HCT116 (cell line): ENCODE results near the gene KCNK3. TPM values are rescaled to one million over a fixed set of nuclear protein-coding genes. Genes with fewer than 3 reads are reported as not detected.
A peak's percentile ranks its signal among the peaks of the same experiment; 100 is the strongest.

Experiments
- ATAC-seq: fragments of 200-7000 bp; cut with Tn5 transposase; 2 replicates; pipeline ENCODE4 v1.9.1; 2020; ENCODE audit warnings: mild to moderate bottlenecking, moderate library complexity
- BruUV-seq: library from RNA; stranded (reverse); fragments of 400-500 nt; replicated peaks from 2 replicates; lab custom pipeline; 2021; lab: Mats Ljungman, UMichigan
- CTCF ChIA-PET: fragments of 300-600 bp; sonication (Branson Sonifier 250); formaldehyde crosslinking; loops from one replicate; lab custom pipeline; 2021; ENCODE audit warnings: antibody characterized with exemption; lab: Charles Lee
- POLR2A ChIA-PET: fragments of 300-600, 350-600 bp; sonication (Branson Sonifier 250); formaldehyde crosslinking; loops from one replicate; lab custom pipeline; 2021; ENCODE audit warnings: antibody characterized with exemption; lab: Charles Lee
- RAD21 ChIA-PET, 2 experiments: fragments of 300-600 bp; sonication (Branson Sonifier 250); formaldehyde crosslinking; loops; one replicate each; lab custom pipeline; 2023; ENCODE audit warnings: low total read pairs in 2 of 2; ENCODE audit not compliant: uncharacterized antibody in 2 of 2, unreplicated experiment in 2 of 2, low non-redundant PET in 1 of 2; lab: Charles Lee
- DNase-seq: peaks from one replicate; pipeline ENCODE4 v3.0.0-alpha.2; 2010; ENCODE audit warnings: low read depth, low spot score
- H2AFZ ChIP-seq: fragments of 200-600 bp; shearing (Covaris generic), sonication (generic); 2 replicates; pipeline ENCODE4 v1.6.1; 2017; ENCODE audit warnings: low read depth, mixed run types, mixed read lengths, antibody characterized with exemption, low read length; ENCODE audit not compliant: poor library complexity, severe bottlenecking
- H3K27ac ChIP-seq: 2 replicates; pipeline ENCODE4 v1.5.1; 2012; ENCODE audit warnings: low read depth, low read length
- H3K27me3 ChIP-seq: fragments of 200-600 bp; sonication (generic); 2 replicates; pipeline ENCODE4 v1.6.1; 2016; ENCODE audit warnings: mixed run types, low read length, mixed read lengths; ENCODE audit not compliant: insufficient read depth
- H3K36me3 ChIP-seq, 2 experiments: fragments of 200-500 bp in 1 of 2; fragments of 200-600 bp in 1 of 2; sonication (Bioruptor generic) in 1 of 2; sonication (generic) in 1 of 2; 2 replicates each; pipeline versions ENCODE4 v1.5.1 to v1.6.1; 2014 to 2016; ENCODE audit warnings: low read length in 2 of 2, inconsistent platforms in 1 of 2, mixed read lengths in 1 of 2, mixed run types in 1 of 2; ENCODE audit not compliant: insufficient read depth in 2 of 2, control insufficient read depth in 1 of 2
- H3K4me1 ChIP-seq, 2 experiments: fragments of 200-600 bp in 1 of 2; sonication (generic) in 1 of 2; 2 replicates each; pipeline versions ENCODE4 v1.5.1 to v1.6.1; 2012 to 2017; ENCODE audit warnings: low read length in 2 of 2, inconsistent platforms in 1 of 2, mild to moderate bottlenecking in 1 of 2, mixed read lengths in 1 of 2, mixed run types in 1 of 2, moderate library complexity in 1 of 2; ENCODE audit not compliant: insufficient read depth in 2 of 2, control insufficient read depth in 1 of 2
- H3K4me2 ChIP-seq: fragments of 200-600 bp; sonication (generic); 2 replicates; pipeline ENCODE4 v1.6.1; 2017; ENCODE audit warnings: mixed run types, low read length, mixed read lengths
- H3K4me3 ChIP-seq, 2 experiments: fragments of 200-600 bp in 1 of 2; sonication (generic) in 1 of 2; replicated peaks in 1 of 2; 2 replicates each; pipeline ENCODE4 v1.5.1; 2011 to 2016; ENCODE audit warnings: low read length in 2 of 2, control low read depth in 1 of 2, low read depth in 1 of 2, mild to moderate bottlenecking in 1 of 2, mixed read lengths in 1 of 2, mixed run types in 1 of 2
- H3K79me2 ChIP-seq: fragments of 200-600 bp; sonication (generic); 2 replicates; pipeline ENCODE4 v1.6.1; 2017; ENCODE audit warnings: mild to moderate bottlenecking, mixed run types, low read length, moderate library complexity, mixed read lengths; ENCODE audit not compliant: insufficient read depth
- H3K9ac ChIP-seq: fragments of 200-600 bp; sonication (generic); 2 replicates; pipeline ENCODE4 v1.6.1; 2016; ENCODE audit warnings: low read length, mixed read lengths
- H3K9me2 ChIP-seq: fragments of 200-600 bp; sonication (generic), shearing (Covaris generic); 2 replicates; pipeline ENCODE4 v1.6.1; 2017; ENCODE audit warnings: mixed run types, mild to moderate bottlenecking, moderate library complexity; ENCODE audit not compliant: insufficient read depth
- H3K9me3 ChIP-seq, 2 experiments: fragments of 200-500 bp in 1 of 2; fragments of 200-600 bp in 1 of 2; sonication (Bioruptor generic) in 1 of 2; sonication (generic) in 1 of 2; 2 replicates each; pipeline ENCODE4 v1.6.1; 2014 to 2017; ENCODE audit warnings: low read length in 2 of 2, mixed read lengths in 2 of 2, inconsistent platforms in 1 of 2, low read depth in 1 of 2, mild to moderate bottlenecking in 1 of 2, mixed run types in 1 of 2, moderate library complexity in 1 of 2; ENCODE audit not compliant: control insufficient read depth in 1 of 2, insufficient read depth in 1 of 2
- H4K20me1 ChIP-seq: fragments of 200-600 bp; sonication (generic), shearing (Covaris generic); 2 replicates; pipeline ENCODE4 v1.6.1; 2017; ENCODE audit warnings: mixed run types, mild to moderate bottlenecking, moderate library complexity; ENCODE audit not compliant: insufficient read depth
- MAX ChIP-seq: IDR thresholded peaks from 2 replicates; pipeline ENCODE4 v1.6.1; 2012
- RAD21 ChIP-seq: IDR thresholded peaks from 2 replicates; pipeline ENCODE4 v1.6.1; 2012; ENCODE audit warnings: low read depth, mild to moderate bottlenecking
- SRF ChIP-seq: IDR thresholded peaks from 2 replicates; pipeline ENCODE4 v1.6.1; 2012; ENCODE audit warnings: low read depth
- TCF7L2 ChIP-seq: IDR thresholded peaks from 2 replicates; pipeline ENCODE4 v1.7.0; 2011; ENCODE audit warnings: borderline replicate concordance, inconsistent platforms; ENCODE audit not compliant: insufficient read depth, insufficient read length; ENCODE audit errors: extremely low read depth
- ZFX ChIP-seq: fragments of 450-650 bp; IDR thresholded peaks from 2 replicates; pipeline ENCODE4 v1.6.1; 2017
- intact Hi-C: fragments of 100-400 bp; cut with micrococcal nuclease; formaldehyde crosslinking; loops from 2 replicates; pipeline ENCODE4 v1.10.0; 2022
- total RNA-seq: library from RNA; stranded (reverse); gene quantifications from one replicate; pipeline ENCODE4 v1.2.1, GENCODE V29; 2021; ENCODE audit not compliant: unreplicated experiment
- TF ChIP-seq, protein P1 (sequence below): IDR thresholded peaks from 2 replicates; pipeline ENCODE4 v1.6.1; 2012

Gene KCNK3
- total RNA-seq, 1 experiment from 2014 or later, result 0.71 TPM

DNA sequence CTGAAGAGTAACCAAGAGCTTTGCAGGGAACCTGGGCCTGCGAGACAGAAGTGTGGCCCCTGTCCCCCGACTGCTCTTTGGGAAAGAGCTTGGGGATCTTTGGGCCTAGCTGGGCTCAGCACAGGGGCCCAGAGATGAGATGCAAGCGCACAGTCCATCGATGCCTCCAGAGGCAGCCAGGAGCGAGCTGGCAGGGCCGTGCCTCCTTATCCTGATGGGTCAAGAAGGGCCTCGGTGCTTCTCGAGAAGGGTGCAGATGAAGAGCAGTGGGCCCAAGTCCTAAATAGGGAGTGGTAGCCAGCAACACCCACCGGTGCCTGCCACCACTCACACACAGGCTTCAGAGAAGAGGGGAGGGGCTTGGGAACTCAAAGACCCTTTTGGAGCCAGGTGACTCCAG, 17.6 kb downstream of the KCNK3 start:
- POLR2A ChIA-PET, result no interaction called here
- intact Hi-C loops, result no loop called here
- H3K9ac ChIP-seq, result no peak overlapping the region
- no peak overlapping the region for H2AFZ ChIP-seq
- no peak for ATAC-seq
- H3K27me3 ChIP-seq, result no peaks in the 10 kb centered on the region
- no peak overlapping the region for H3K4me3 ChIP-seq
- H3K4me2 ChIP-seq, result no peak overlapping the region
- no peaks in the 10 kb centered on the region for H3K36me3 ChIP-seq
- no peak for TF ChIP-seq MAX
- peak; percentile 36; the same call in 1 of the 2 replicates for TF ChIP-seq ZFX
- TF ChIP-seq, all 23 proteins: peak for 1
- ChIA-PET CTCF (no interaction called here), RAD21 (no interaction called here)
- H3K27ac ChIP-seq, result no peak overlapping the region
- no peak for DNase-seq
- H4K20me1 ChIP-seq, result no peaks in the 10 kb centered on the region
- no peaks in the 10 kb centered on the region for H3K9me2 ChIP-seq
- no peaks in the 10 kb centered on the region for H3K79me2 ChIP-seq
- BruUV-seq, result no TSS peak
- peaks cover 0 to 4% of the 10 kb centered on the region in 2 experiments; a peak in 1 of 4 replicates for H3K4me1 ChIP-seq
- H3K9me3 ChIP-seq, result no peaks in the 10 kb centered on the region

DNA sequence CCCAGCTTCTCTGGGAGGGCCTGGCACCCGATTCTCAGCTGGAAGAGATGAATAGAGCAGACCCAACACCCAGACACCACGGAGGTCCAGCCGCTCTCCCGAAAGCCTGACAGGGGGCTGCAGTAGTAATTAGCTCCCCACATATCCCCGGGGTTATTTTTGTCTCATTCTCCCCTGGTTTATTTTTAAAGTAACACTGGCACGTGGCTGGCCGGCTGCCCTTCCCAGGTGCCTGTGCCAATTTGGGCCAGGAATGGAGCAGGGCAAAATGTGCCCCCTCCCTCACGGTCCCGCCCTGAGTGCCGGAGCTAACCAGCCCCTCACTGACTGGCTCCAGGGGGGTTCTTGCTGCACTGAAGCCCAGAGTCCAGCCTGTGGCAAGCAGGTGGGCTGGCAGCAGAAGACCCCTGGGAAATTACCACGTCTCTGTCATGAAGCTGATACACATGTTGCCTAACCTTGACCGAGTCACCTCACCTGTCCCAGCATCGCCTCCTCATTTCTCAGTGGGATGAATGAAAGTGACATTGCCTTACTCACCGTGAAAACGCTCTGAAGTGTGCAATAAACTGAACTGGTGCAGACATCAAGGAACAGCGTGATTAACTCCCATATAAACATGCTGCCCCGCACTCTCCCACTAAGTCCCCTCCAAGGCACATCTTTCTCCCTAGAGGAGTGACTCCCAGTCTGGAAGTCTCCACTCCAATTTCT, 18.4 kb downstream of the KCNK3 start:
- Histone ChIP-seq H3K9me3 (no peaks in the 10 kb centered on the region), H3K4me2 (no peak overlapping the region), H3K4me1 (peaks cover 0 to 6% of the 10 kb centered on the region in 2 experiments; a peak in 1 of 4 replicates), H3K9me2 (no peaks in the 10 kb centered on the region), H3K4me3 (no peak overlapping the region), H3K36me3 (no peaks in the 10 kb centered on the region), H3K79me2 (no peaks in the 10 kb centered on the region), H3K9ac (no peak overlapping the region), H3K27me3 (no peaks in the 10 kb centered on the region), H4K20me1 (no peaks in the 10 kb centered on the region), H3K27ac (no peak overlapping the region), H2AFZ (no peak overlapping the region)
- ChIA-PET POLR2A (interaction anchor here (1.5 kb wide), 1 partner anchor 10 kb away, joined by 5 read pairs; no protein-coding TSS in a partner anchor), RAD21 (no interaction called here), CTCF (no interaction called here)
- intact Hi-C loops, result no loop called here
- DNase-seq (no peak), ATAC-seq (no peak)
- no TSS peak for BruUV-seq
- TF ChIP-seq, protein P1, sequence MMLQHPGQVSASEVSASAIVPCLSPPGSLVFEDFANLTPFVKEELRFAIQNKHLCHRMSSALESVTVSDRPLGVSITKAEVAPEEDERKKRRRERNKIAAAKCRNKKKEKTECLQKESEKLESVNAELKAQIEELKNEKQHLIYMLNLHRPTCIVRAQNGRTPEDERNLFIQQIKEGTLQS, result no peak
- peak; percentile 71 for TF ChIP-seq TCF7L2
- no peak for TF ChIP-seq SRF
- no peak for TF ChIP-seq RAD21
- TF ChIP-seq, all 23 proteins: peak for 1
